HG03095 (cell line): ENCODE data around the gene PPP1R1B.

Experiments
- ATAC-seq: cut with Tn5 transposase; IDR thresholded peaks from one replicate; pipeline ENCODE4 v1.9.1; 2021; ENCODE audit warnings: moderate library complexity; ENCODE audit not compliant: unreplicated experiment

The PPP1R1B gene

GRCh38 chr17:39651923-39652586, 25.3 kb downstream of the PPP1R1B start:
- ATAC-seq, result no peak

GRCh38 chr17:39652587-39653315, 26.0 kb downstream of the PPP1R1B start:
- no peak for ATAC-seq

DNA sequence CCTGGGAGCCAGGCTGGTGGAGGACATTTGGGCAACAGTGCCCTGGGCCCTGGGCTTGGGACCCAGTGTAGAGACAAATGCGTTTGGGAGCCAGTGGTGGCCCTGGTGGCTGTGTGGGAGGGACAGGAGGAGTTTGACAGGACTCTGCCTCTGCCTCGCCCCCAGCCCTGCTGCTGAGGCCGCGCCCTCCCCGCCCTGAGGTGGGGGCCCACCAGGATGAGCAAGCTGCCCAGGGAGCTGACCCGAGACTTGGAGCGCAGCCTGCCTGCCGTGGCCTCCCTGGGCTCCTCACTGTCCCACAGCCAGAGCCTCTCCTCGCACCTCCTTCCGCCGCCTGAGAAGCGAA, 26.5 kb downstream of the PPP1R1B start:
- no peak for ATAC-seq

GRCh38 chr17:39653662-39654331, 27.0 kb downstream of the PPP1R1B start:
- no peak for ATAC-seq

DNA sequence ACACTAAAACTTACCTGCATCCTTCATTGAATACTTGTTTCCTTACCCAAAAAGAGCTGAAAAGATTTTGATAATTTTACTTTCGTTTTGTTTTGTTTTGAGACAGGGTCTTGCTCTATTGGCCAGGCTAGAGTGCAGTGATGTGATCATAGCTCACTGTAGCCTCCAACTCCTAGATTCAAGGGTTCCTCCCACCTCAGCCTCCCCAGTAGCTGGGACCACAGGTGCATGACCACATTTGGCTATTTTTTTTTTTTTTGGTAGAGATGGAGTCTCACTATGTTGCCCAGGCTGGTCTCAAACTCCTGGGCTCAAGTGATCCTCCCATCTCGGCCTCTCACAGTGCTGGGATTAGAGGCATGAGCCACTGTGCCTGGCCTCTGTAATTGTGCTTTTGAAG, 28.4 kb downstream of the PPP1R1B start:
- ATAC-seq, result no peak

GRCh38 chr17:39658346-39658745, 31.6 kb downstream of the PPP1R1B start:
- ATAC-seq, result no peak

- no peak for ATAC-seq
Measured at GRCh38 chr17:39658760-39659159, 32.0 kb downstream of the PPP1R1B start.

GRCh38 chr17:39659279-39660010, 32.7 kb downstream of the PPP1R1B start:
- no peak for ATAC-seq

- no peak for ATAC-seq
Measured at GRCh38 chr17:39660011-39660360, 33.2 kb downstream of the PPP1R1B start.

DNA sequence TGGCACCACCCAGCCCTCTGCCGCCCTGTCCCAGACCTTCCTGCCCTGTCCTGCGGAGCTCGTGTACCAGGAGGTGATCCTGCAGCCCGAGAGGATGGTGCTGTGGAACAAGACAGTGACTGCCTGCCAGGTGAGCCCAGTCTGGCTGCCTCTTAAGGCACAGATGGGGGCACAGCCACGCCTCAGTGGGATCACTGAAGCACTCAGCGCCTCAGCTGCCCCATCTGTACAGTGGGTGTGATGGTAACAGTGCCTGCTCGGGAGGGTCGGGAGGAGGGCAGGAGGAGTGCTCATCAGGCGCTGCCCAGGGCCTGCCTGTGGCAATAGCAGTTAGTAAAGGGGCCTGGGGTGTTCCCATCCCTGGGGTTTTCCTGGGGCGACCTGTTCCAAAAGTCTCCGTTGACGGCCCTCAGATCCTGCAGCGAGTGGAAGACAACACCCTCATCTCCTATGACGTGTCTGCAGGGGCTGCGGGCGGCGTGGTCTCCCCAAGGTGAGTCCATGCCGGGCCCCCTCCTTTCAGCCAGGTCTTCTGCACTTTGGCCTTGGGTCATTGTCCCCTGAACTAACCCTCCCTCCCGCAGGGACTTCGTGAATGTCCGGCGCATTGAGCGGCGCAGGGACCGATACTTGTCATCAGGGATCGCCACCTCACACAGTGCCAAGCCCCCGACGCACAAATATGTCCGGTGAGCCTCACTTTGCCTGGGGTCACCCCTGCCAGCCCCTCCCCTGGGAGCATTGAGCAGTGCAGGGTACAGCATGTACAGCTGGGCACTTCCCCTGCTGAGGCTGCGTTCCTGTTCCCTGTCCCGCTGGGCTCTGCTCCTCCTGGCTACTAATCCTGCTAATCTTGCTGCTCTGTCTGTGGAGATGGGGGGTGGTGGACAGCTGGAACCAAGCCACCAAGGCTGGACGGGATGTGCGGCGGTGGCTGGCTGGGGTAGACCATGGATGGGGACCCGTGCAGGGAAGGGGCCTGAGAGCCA, 33.9 kb downstream of the PPP1R1B start:
- no peak for ATAC-seq

GRCh38 chr17:39661744-39662541, 35.2 kb downstream of the PPP1R1B start:
- ATAC-seq, result no peak

DNA sequence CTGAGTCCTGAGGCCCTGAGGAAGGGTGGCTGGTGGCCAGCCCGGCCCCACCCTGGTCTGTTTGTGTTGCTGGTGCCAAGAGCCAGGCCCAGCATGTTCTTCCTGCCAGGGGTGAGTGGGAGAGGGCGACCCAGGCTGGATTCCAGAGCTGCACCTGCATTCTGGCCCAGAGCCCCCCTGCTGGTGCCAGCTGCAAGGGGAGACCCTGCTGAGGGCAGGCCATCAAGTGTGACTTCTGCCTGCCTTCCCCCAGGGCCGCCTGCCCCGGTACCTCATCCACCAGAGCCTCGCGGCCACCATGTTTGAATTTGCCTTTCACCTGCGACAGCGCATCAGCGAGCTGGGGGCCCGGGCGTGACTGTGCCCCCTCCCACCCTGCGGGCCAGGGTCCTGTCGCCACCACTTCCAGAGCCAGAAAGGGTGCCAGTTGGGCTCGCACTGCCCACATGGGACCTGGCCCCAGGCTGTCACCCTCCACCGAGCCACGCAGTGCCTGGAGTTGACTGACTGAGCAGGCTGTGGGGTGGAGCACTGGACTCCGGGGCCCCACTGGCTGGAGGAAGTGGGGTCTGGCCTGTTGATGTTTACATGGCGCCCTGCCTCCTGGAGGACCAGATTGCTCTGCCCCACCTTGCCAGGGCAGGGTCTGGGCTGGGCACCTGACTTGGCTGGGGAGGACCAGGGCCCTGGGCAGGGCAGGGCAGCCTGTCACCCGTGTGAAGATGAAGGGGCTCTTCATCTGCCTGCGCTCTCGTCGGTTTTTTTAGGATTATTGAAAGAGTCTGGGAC, 36.0 kb downstream of the PPP1R1B start:
- ATAC-seq, result no peak

GRCh38 chr17:39663340-39663687, 36.6 kb downstream of the PPP1R1B start:
- ATAC-seq, result no peak

GRCh38 chr17:39663688-39664580, 37.2 kb downstream of the PPP1R1B start:
- ATAC-seq, result no peak

DNA sequence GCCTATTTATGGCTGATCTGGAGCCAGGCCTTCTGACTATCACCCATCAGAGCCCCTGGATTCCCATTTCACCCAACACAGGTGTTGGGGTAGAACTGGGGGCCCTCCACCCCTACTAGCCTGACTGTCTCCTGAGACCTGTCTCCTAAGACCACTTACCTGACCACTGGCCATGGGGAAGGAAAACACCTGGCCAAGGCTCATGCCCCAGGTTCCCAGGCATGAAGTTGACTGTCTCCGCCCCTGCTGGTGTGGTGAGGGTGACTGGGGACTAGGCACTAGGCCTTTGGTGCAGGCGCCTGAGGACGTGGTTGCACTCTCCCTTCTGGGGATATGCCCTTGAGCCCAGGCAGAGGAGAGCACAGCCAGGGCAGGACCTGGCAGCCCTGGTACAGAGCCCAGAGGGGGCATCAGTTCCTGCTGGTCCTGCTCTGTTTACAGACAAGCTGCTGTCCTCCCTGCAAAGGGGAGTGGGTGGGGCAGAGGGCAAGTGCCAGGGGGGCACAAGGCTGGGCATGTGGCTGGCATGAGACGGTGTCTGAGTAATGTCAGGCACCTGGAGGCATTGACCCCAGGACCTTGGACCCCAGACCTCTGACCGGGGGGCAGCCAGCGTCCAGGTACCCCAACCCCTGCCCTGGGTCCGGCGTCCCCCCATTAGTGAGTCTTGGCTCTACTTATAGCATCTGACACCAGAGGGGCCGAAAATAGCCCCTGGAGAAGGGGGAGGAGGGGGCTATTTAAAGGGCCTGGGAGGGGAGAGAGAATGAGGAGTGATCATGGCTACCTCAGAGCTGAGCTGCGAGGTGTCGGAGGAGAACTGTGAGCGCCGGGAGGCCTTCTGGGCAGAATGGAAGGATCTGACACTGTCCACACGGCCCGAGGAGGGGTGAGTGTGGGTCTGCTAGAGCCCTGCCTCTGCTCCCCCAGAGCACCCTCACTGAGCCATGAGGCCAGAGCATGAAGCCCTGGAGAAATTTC, 38.1 kb downstream of the PPP1R1B start, which contains the start of gene TCAP:
Gene TCAP (plus strand): TSS at position 769 of the 981 bp plus-strand sequence. CDS start 11 bp downstream, at position 780.
- ATAC-seq, result no peak

DNA sequence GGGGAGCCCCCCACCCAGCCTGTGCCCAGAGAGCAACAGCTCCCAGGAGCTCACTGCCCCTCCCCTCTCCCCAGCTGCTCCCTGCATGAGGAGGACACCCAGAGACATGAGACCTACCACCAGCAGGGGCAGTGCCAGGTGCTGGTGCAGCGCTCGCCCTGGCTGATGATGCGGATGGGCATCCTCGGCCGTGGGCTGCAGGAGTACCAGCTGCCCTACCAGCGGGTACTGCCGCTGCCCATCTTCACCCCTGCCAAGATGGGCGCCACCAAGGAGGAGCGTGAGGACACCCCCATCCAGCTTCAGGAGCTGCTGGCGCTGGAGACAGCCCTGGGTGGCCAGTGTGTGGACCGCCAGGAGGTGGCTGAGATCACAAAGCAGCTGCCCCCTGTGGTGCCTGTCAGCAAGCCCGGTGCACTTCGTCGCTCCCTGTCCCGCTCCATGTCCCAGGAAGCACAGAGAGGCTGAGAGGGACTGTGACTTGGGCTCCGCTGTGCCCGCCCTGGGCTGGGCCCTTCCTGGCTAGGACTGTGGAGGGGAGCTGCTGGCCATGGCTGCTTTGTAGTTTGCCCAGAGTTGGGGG, 39.0 kb downstream of the PPP1R1B start:
- no peak for ATAC-seq
